GM23338 (cell line): ENCODE results near the gene FLNB. TPM values are rescaled to one million over a fixed set of nuclear protein-coding genes. Genes with fewer than 3 reads are reported as not detected.

Experiments used
- ATAC-seq: fragments of 200-7000 bp; cut with Tn5 transposase; 3 replicates; pipeline ENCODE4 v1.9.1; 2020
- DNase-seq: peaks from one replicate; pipeline ENCODE4 v3.0.0-alpha.2; 2015; ENCODE audit warnings: low spot score
- H2AFZ ChIP-seq: fragments of 200-600 bp; sonication (generic); 2 replicates; pipeline ENCODE4 v1.8.0; 2016; ENCODE audit warnings: antibody characterized with exemption, mild to moderate bottlenecking, moderate library complexity
- H3F3A ChIP-seq: fragments of 200-600 bp; sonication (generic); replicated peaks from 2 replicates; pipeline ENCODE4 v1.8.0; 2017; ENCODE audit warnings: antibody characterized with exemption, mixed run types, low read depth
- H3K27ac ChIP-seq: fragments of 200-600 bp; sonication (generic); 2 replicates; pipeline ENCODE4 v1.6.1; 2016; ENCODE audit warnings: low read depth
- H3K27me3 ChIP-seq: fragments of 200-600 bp; sonication (generic); 2 replicates; pipeline ENCODE4 v1.8.0; 2016; ENCODE audit warnings: mild to moderate bottlenecking, mixed run types, moderate library complexity; ENCODE audit not compliant: insufficient read depth
- H3K36me3 ChIP-seq: fragments of 200-600 bp; sonication (generic); 2 replicates; pipeline ENCODE4 v1.8.0; 2016; ENCODE audit warnings: mild to moderate bottlenecking; ENCODE audit not compliant: insufficient read depth
- H3K4me1 ChIP-seq: fragments of 200-600 bp; sonication (generic); 2 replicates; pipeline ENCODE4 v1.8.0; 2016; ENCODE audit warnings: mild to moderate bottlenecking, moderate library complexity; ENCODE audit not compliant: insufficient read depth
- H3K4me2 ChIP-seq: fragments of 200-600 bp; sonication (generic); 2 replicates; pipeline ENCODE4 v1.7.1; 2017; ENCODE audit warnings: mixed run types
- H3K4me3 ChIP-seq: fragments of 200-600 bp; sonication (generic); 2 replicates; pipeline ENCODE4 v1.6.1; 2016; ENCODE audit warnings: mixed run types
- H3K79me2 ChIP-seq: fragments of 200-600 bp; sonication (generic); replicated peaks from 2 replicates; pipeline ENCODE4 v1.8.0; 2017; ENCODE audit warnings: mild to moderate bottlenecking; ENCODE audit not compliant: insufficient read depth
- H3K9me2 ChIP-seq: fragments of 200-600 bp; sonication (generic); 2 replicates; pipeline ENCODE4 v1.8.0; 2017; ENCODE audit not compliant: insufficient read depth
- H4K20me1 ChIP-seq: fragments of 200-600 bp; sonication (generic); replicated peaks from 2 replicates; pipeline ENCODE4 v1.8.0; 2017; ENCODE audit warnings: mild to moderate bottlenecking; ENCODE audit not compliant: insufficient read depth
- H3K27ac Mint-ChIP-seq: 2 replicates; pipeline ENCODE4 v1.8.0; 2020; ENCODE audit warnings: inconsistent platforms, mild to moderate bottlenecking, moderate library complexity, mixed read lengths
- H3K27me3 Mint-ChIP-seq: 3 replicates; pipeline ENCODE4 v1.8.0; 2022; ENCODE audit warnings: low read depth, mild to moderate bottlenecking, moderate library complexity, mixed read lengths, inconsistent platforms; ENCODE audit not compliant: insufficient read depth, poor library complexity
- H3K36me3 Mint-ChIP-seq: 3 replicates; pipeline ENCODE4 v1.8.0; 2021; ENCODE audit warnings: low read depth, mild to moderate bottlenecking, inconsistent platforms, moderate library complexity, mixed read lengths
- H3K4me1 Mint-ChIP-seq: 3 replicates; pipeline ENCODE4 v1.8.0; 2020; ENCODE audit warnings: mild to moderate bottlenecking, inconsistent platforms, mixed read lengths
- H3K4me3 Mint-ChIP-seq: 3 replicates; pipeline ENCODE4 v1.8.0; 2021; ENCODE audit warnings: moderate library complexity, mild to moderate bottlenecking, inconsistent platforms, mixed read lengths
- H3K9me3 Mint-ChIP-seq: 3 replicates; pipeline ENCODE4 v1.8.0; 2020; ENCODE audit warnings: moderate library complexity, mild to moderate bottlenecking, inconsistent platforms, mixed read lengths
- CREB1 ChIP-seq: fragments of 250-450 bp; sonication (Bioruptor Pico); IDR thresholded peaks from 2 replicates; pipeline ENCODE4 v1.5.0; 2020; ENCODE audit warnings: low read depth, mild to moderate bottlenecking, moderate library complexity
- ETS1 ChIP-seq: IDR thresholded peaks from 2 replicates; pipeline ENCODE4 v1.6.1; 2016; ENCODE audit warnings: antibody characterized with exemption
- EZH2 ChIP-seq: fragments of 200-600 bp; sonication (generic); IDR thresholded peaks from one replicate; pipeline ENCODE4 v1.8.0; 2017; ENCODE audit warnings: antibody characterized with exemption, mild to moderate bottlenecking, low read depth; ENCODE audit not compliant: unreplicated experiment
- EZH2phosphoT487 ChIP-seq: fragments of 200-600 bp; sonication (generic); IDR thresholded peaks from one replicate; pipeline ENCODE4 v1.8.1; 2018; ENCODE audit warnings: antibody characterized with exemption; ENCODE audit not compliant: unreplicated experiment
- POLR2AphosphoS5 ChIP-seq: IDR thresholded peaks from 2 replicates; pipeline ENCODE4 v1.6.1; 2016; ENCODE audit warnings: antibody characterized with exemption, low read depth
- REST ChIP-seq: IDR thresholded peaks from one replicate; pipeline ENCODE4 v1.6.1; 2018; ENCODE audit warnings: antibody characterized with exemption; ENCODE audit not compliant: unreplicated experiment
- polyA plus RNA-seq: library from polyadenylated mRNA; unstranded; fragments of >200 nt; fragmentation: Nextera tagmentation; extraction: Ambion mirVana; gene quantifications from 2 replicates; pipeline ENCODE4 v1.2.1, GENCODE V29; 2016
- total RNA-seq: library from RNA; depleted of rRNA; stranded (reverse); fragments of >200 nt; shearing (Covaris generic); gene quantifications from 2 replicates; pipeline ENCODE4 v1.2.3, GENCODE V29; 2014

FLNB gene
- total and polyA plus RNA-seq, 2 experiments from 2014 or later = 39.7 to 179 TPM

DNA sequence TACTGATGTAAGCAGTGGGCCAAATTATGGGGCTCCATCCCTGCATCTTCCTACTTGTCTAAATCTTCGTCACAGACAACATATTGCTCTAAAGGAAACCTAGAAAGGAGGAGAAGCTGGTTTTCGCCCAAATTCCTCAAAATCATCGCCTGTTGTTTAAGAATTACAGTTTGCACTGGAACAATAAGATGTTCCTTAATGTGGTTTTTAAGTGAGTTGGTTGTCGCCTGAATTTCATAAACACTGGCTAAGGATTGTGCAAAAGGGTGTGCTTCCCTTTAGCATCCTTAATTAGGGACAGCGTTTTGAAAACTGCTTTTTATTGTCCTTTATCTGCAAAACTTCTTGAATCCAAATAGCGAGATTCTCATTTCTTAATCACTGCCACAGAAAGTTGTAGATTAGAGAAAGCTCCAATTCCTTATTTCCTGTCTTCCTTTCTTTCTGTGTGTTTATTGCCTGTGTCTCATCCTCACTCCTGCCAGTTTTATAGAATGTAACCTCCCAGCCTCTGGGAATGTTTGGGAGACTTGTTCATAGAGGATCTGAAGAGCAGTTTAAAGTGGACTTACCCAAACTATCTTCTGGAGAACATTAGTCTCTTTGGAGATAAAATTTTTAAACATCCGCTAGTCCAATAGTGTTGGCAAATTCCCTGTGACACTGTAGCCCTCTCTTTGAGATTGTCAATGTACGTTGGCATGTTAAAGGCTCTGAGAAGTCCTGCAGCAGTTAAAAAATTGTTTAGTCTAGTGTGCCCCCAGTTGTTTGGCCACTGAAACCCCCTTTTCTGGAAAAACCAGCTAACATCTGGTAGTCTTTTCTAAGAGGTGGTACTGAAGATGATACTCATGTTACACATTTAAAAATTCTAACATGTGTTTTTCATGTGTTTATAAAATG, 50.4 kb downstream of the FLNB start (continued):
- TF ChIP-seq CREB1 (CRISPR knock-in tag) (no peak), EZH2phosphoT487 (no peak), POLR2AphosphoS5 (no peak), REST (no peak), EZH2 (no peak), ETS1 (no peak)

- Histone ChIP-seq H3K36me3 (no peaks in the 10 kb centered on the region), H3F3A (no peaks in the 10 kb centered on the region; the same call in 1 of the 2 replicates), H3K4me1 (peaks cover 54% of the 10 kb centered on the region), H3K4me2 (peak overlapping the region; percentile 28; the same call in 1 of the 2 replicates), H3K27ac (peak overlapping the region; percentile 88), H3K9me2 (no peaks in the 10 kb centered on the region), H4K20me1 (peaks cover 3% of the 10 kb centered on the region; the same call in 1 of the 2 replicates), H3K79me2 (peaks cover 98% of the 10 kb centered on the region), H2AFZ (no peak overlapping the region), H3K27me3 (no peaks in the 10 kb centered on the region), H3K4me3 (no peak overlapping the region)
- ATAC-seq = peak; percentile 27
- Mint-ChIP-seq H3K4me3 (no peak overlapping the region), H3K9me3 (no peaks in the 10 kb centered on the region), H3K4me1 (peaks cover 53% of the 10 kb centered on the region), H3K27me3 (peaks cover 9% of the 10 kb centered on the region), H3K36me3 (no peaks in the 10 kb centered on the region; the same call in 2 of the 3 replicates), H3K27ac (peak overlapping the region; percentile 86)
- no peak for TF ChIP-seq CREB1 (CRISPR knock-in tag)
- no peak for TF ChIP-seq EZH2phosphoT487
- no peak for TF ChIP-seq EZH2
- DNase-seq = no peak
Observed at GRCh38 chr3:58059349-58060321, 51.4 kb downstream of the FLNB start.
